HL-60 (cell line): ENCODE data around the gene NHSL2.

Experiments
- DNase-seq, 2 experiments: peaks; one replicate each; pipeline ENCODE4 v3.0.0-alpha.2; 2010 to 2020; ENCODE audit warnings: low read depth in 1 of 2, low spot score in 1 of 2
- H3K27ac ChIP-seq: fragments of 250-450 bp; sonication (Bioruptor Pico); replicated peaks from 2 replicates; pipeline ENCODE4 v1.5.1; 2020; ENCODE audit warnings: mild to moderate bottlenecking, moderate library complexity
- H3K27me3 ChIP-seq: fragments of 250-450 bp; sonication (Bioruptor Pico); 2 replicates; pipeline ENCODE4 v1.5.1; 2021; ENCODE audit warnings: mild to moderate bottlenecking, moderate library complexity; ENCODE audit not compliant: insufficient read depth, poor library complexity, severe bottlenecking
- H3K4me3 ChIP-seq: replicated peaks from 2 replicates; pipeline ENCODE4 v1.5.1; 2011; ENCODE audit warnings: mild to moderate bottlenecking, control low read depth, low read length; ENCODE audit not compliant: insufficient read depth
- CTCF ChIP-seq: IDR thresholded peaks from one replicate; pipeline ENCODE4 v1.5.1; 2011; ENCODE audit warnings: low read length, control low read depth, inconsistent platforms; ENCODE audit not compliant: insufficient read depth
- GABPA ChIP-seq: IDR thresholded peaks from 2 replicates; pipeline ENCODE4 v1.6.1; 2012; ENCODE audit warnings: low read depth
- POLR2AphosphoS5 ChIP-seq: IDR thresholded peaks from 2 replicates; pipeline ENCODE4 v1.6.1; 2012; ENCODE audit warnings: low read depth
- REST ChIP-seq: IDR thresholded peaks from 2 replicates; pipeline ENCODE4 v1.6.1; 2012; ENCODE audit warnings: low read depth; ENCODE audit not compliant: insufficient replicate concordance
- SPI1 ChIP-seq: IDR thresholded peaks from 2 replicates; pipeline ENCODE4 v1.6.1; 2012; ENCODE audit warnings: low read depth, mild to moderate bottlenecking, borderline replicate concordance

The NHSL2 gene

DNA sequence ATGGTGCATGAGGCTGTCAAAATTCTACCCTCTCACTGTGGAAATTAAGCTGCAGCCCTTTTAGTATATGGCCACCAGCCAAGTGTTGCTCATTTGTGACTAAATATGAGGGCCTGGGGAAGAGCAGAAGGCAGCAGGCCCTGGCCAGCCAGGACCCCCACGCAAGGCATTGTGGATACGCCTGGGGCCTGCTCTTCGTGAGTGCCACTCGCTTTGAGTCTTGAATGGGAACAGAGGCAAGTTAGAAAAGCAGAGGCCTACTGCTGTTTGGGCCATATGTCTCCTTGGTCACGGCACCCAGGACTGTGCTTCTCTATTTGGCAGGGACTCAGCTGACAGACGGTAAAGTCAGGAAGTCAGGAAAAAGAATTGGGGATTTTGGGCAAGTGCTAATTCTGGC, 210.2 kb downstream of the NHSL2 start:
- peak overlapping the region; percentile 79 for H3K27ac ChIP-seq
- TF ChIP-seq POLR2AphosphoS5 = no peak
- TF ChIP-seq GABPA = no peak
- no peak for TF ChIP-seq SPI1
- TF ChIP-seq REST = no peak
- no peak for TF ChIP-seq CTCF
- peak in 1 of 2 experiments; percentile 45 for DNase-seq
- H3K27me3 ChIP-seq = no peaks in the 10 kb centered on the region
- H3K4me3 ChIP-seq = no peak overlapping the region

GRCh38 chrX:72121383-72121782, 210.7 kb downstream of the NHSL2 start:
- peak in 1 of 2 experiments; percentile 71 for DNase-seq
- H3K4me3 ChIP-seq = no peak overlapping the region
- H3K27me3 ChIP-seq = no peaks in the 10 kb centered on the region
- peak overlapping the region; percentile 79 for H3K27ac ChIP-seq
- TF ChIP-seq POLR2AphosphoS5 = no peak
- TF ChIP-seq GABPA = no peak
- no peak for TF ChIP-seq SPI1
- TF ChIP-seq REST = no peak
- TF ChIP-seq CTCF = no peak

DNA sequence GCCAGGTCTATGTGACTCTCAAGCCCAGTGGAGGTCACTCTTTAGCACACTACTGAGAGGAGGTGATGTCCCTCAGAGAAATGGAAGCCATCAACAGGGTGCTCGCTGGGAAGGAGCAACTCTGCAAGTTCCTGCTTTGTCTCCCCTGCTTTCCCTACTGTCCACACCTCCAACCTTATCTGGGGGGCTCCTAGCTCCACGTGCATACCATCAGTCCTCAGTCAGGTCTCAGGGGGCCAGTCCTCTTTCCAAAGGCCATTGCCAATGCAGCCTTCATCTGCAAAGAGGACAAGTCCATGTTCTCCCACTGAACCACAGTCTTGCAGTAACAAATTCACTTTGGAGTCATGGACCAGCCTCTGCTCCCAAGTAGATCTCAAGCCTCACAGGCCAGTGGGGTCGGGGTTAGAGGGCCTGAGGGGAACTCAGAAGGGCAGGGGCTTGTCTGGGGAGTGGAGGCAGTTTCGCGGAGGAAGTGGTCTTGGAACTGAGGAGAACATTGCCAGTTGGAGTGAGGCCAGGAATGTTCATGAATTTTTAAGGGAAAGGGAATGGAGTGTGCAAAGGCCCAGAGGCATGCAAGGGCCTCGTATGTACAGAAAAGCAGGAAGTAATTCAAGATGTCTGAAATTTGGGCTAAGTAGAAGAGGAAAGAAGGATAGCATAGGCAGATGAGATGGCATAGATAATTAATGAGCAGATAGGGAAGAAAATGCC, 212.1 kb downstream of the NHSL2 start:
- Histone ChIP-seq H3K27ac (peak overlapping the region; percentile 66), H3K4me3 (no peak overlapping the region), H3K27me3 (no peaks in the 10 kb centered on the region)
- no peak for DNase-seq
- TF ChIP-seq GABPA (no peak), POLR2AphosphoS5 (no peak), CTCF (no peak), SPI1 (no peak)

DNA sequence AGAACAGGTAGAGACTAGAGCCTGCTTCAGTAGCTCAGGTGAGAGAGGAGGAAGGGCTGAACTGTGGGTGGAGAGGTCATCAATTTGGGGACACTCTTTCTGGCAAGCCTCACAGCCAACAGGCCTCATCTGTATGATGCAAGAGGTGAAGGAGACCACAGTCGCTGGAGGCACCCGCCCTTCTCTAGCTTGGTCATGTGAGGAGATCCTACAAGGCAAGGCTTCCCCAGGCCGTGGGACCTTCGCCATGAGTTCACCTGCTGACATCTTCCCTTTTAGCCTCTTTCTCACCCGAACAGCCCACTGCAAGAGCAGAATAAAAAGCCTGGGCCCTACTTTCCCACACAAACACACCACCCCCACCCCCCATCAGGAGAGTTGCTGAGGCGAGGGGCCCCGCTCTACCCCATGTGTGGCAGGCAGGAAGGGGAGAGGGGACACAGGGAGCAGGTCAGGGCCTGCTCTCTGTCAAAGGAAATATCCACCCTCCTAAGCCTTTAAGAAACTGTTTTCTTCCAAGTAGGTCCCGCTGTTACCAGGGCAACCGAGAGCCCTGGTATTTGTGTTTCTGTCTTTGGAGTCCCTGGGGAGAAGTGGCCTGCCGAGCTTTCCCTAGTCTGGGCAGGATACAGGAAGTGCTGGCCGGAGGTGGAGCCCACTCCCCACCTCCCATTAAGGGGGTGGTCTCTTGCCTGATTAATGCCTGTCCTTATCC, 213.0 kb downstream of the NHSL2 start:
- Histone ChIP-seq H3K4me3 (no peak overlapping the region), H3K27me3 (no peaks in the 10 kb centered on the region), H3K27ac (peak overlapping the region; percentile 66)
- DNase-seq = peak; percentile 59 to 68
- TF ChIP-seq SPI1 (no peak), POLR2AphosphoS5 (no peak), GABPA (no peak), CTCF (no peak), REST (no peak)
